Caco-2 (cell line): ENCODE measurements around the gene PDE11A. TPM values are rescaled to one million over a fixed set of nuclear protein-coding genes. Genes with fewer than 3 reads are reported as not detected.

Experiments
- BruUV-seq: library from RNA; stranded (reverse); fragments of 400-500 nt; replicated peaks from 2 replicates; lab custom pipeline; 2021; lab: Mats Ljungman, UMichigan
- CTCF ChIA-PET: fragments of 300-600 bp; sonication (Branson Sonifier 250); formaldehyde crosslinking; loops from one replicate; lab custom pipeline; 2022; ENCODE audit warnings: antibody characterized with exemption; lab: Charles Lee
- POLR2A ChIA-PET: fragments of 300-600 bp; sonication (Branson Sonifier 250); formaldehyde crosslinking; loops from one replicate; lab custom pipeline; 2022; ENCODE audit warnings: antibody characterized with exemption; lab: Charles Lee
- DNase-seq, 2 experiments: peaks; one replicate each; pipeline versions ENCODE4 v3.0.0 to v3.0.0-alpha.2; 2020 to 2022
- H3K27me3 ChIP-seq: replicated peaks from 2 replicates; pipeline ENCODE4 v1.6.0; 2011; ENCODE audit warnings: low read length; ENCODE audit not compliant: control insufficient read depth, insufficient read depth
- H3K36me3 ChIP-seq: 2 replicates; pipeline ENCODE4 v1.5.1; 2011; ENCODE audit warnings: low read length; ENCODE audit not compliant: control insufficient read depth, insufficient read depth
- H3K4me1 ChIP-seq: fragments of 250-450 bp; sonication (Bioruptor Pico); 2 replicates; pipeline ENCODE4 v1.5.1; 2020; ENCODE audit warnings: mild to moderate bottlenecking
- H3K4me3 ChIP-seq: 2 replicates; pipeline ENCODE4 v1.5.1; 2011; ENCODE audit warnings: low read depth, mild to moderate bottlenecking, control low read depth, low read length
- H3K9me3 ChIP-seq: fragments of 250-450 bp; sonication (Bioruptor Pico); 2 replicates; pipeline ENCODE4 v1.5.1; 2020; ENCODE audit warnings: mild to moderate bottlenecking, moderate library complexity
- H3K27ac Mint-ChIP-seq: one replicate; pipeline ENCODE4 v1.8.0; 2022; ENCODE audit warnings: mixed read lengths; ENCODE audit not compliant: unreplicated experiment
- H3K27me3 Mint-ChIP-seq: one replicate; pipeline ENCODE4 v1.8.0; 2022; ENCODE audit warnings: mixed read lengths; ENCODE audit not compliant: insufficient read depth, unreplicated experiment
- H3K36me3 Mint-ChIP-seq: one replicate; pipeline ENCODE4 v1.8.0; 2022; ENCODE audit warnings: mild to moderate bottlenecking, mixed read lengths; ENCODE audit not compliant: insufficient read depth, unreplicated experiment
- H3K4me1 Mint-ChIP-seq: one replicate; pipeline ENCODE4 v1.8.0; 2022; ENCODE audit warnings: low read depth, mixed read lengths; ENCODE audit not compliant: unreplicated experiment
- H3K4me3 Mint-ChIP-seq: one replicate; pipeline ENCODE4 v1.8.0; 2022; ENCODE audit warnings: mild to moderate bottlenecking, moderate library complexity, mixed read lengths; ENCODE audit not compliant: unreplicated experiment
- H3K9me3 Mint-ChIP-seq: one replicate; pipeline ENCODE4 v1.8.0; 2022; ENCODE audit warnings: mixed read lengths; ENCODE audit not compliant: unreplicated experiment
- intact Hi-C: fragments of 100-400 bp; cut with micrococcal nuclease; formaldehyde crosslinking; loops from one replicate; pipeline ENCODE4 v1.10.0; 2022; ENCODE audit not compliant: unreplicated experiment
- total RNA-seq: library from RNA; stranded (reverse); gene quantifications from 2 replicates; pipeline ENCODE4 v1.2.3, GENCODE V29; 2022
- TF ChIP-seq, protein P1 (sequence below), 2 experiments: fragments of 200-600 bp in 1 of 2; IDR thresholded peaks; 1 replicate in 1 of 2; 2 replicates in 1 of 2; pipeline versions ENCODE4 v1.5.1 to v1.8.0; 2011 to 2022; ENCODE audit warnings: antibody characterized with exemption in 1 of 2, control low read depth in 1 of 2, inconsistent platforms in 1 of 2, low read depth in 1 of 2, low read length in 1 of 2, mild to moderate bottlenecking in 1 of 2, moderate library complexity in 1 of 2; ENCODE audit not compliant: insufficient read depth in 1 of 2, severe bottlenecking in 1 of 2, unreplicated experiment in 1 of 2

Gene PDE11A
- total RNA-seq, 1 experiment from 2014 or later, result 0.25 TPM

DNA sequence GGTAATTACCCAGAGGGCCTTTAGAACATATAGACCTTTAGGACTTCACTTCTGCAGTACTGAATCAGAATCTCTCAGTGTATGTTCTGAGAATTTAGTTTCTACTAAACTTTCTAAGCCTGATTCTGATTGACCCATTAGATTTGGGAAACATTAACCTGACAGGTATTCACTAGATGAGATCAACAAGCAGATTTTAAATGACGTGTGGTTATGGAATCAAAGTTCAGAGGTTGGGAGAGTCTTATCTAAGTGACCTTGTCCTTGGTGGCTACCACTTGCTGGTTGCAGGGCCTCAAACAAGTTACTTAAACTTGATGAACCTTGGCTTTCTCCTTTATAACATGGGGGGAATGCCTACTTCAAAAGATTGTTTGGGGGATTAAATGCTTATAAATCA lies 198.7 kb downstream of the PDE11A start:
- Mint-ChIP-seq H3K4me3 (no peak overlapping the region), H3K9me3 (no peaks in the 10 kb centered on the region), H3K4me1 (peaks cover 6% of the 10 kb centered on the region), H3K36me3 (no peaks in the 10 kb centered on the region), H3K27me3 (peaks cover 3% of the 10 kb centered on the region), H3K27ac (no peak overlapping the region)
- DNase-seq, result no peak
- intact Hi-C loops, result no loop called here
- Histone ChIP-seq H3K27me3 (no peaks in the 10 kb centered on the region; the same call in 1 of the 2 replicates), H3K36me3 (no peaks in the 10 kb centered on the region), H3K4me3 (no peak overlapping the region), H3K9me3 (no peaks in the 10 kb centered on the region), H3K4me1 (no peaks in the 10 kb centered on the region)
- ChIA-PET POLR2A (no interaction called here), CTCF (no interaction called here)
- BruUV-seq, result no TSS peak
- TF ChIP-seq, protein P1, sequence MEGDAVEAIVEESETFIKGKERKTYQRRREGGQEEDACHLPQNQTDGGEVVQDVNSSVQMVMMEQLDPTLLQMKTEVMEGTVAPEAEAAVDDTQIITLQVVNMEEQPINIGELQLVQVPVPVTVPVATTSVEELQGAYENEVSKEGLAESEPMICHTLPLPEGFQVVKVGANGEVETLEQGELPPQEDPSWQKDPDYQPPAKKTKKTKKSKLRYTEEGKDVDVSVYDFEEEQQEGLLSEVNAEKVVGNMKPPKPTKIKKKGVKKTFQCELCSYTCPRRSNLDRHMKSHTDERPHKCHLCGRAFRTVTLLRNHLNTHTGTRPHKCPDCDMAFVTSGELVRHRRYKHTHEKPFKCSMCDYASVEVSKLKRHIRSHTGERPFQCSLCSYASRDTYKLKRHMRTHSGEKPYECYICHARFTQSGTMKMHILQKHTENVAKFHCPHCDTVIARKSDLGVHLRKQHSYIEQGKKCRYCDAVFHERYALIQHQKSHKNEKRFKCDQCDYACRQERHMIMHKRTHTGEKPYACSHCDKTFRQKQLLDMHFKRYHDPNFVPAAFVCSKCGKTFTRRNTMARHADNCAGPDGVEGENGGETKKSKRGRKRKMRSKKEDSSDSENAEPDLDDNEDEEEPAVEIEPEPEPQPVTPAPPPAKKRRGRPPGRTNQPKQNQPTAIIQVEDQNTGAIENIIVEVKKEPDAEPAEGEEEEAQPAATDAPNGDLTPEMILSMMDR (IDR thresholded peaks at IDR 0.05; ENCODE audit: insufficient read depth in 1 of 2, low read depth in 1 of 2, low read length in 1 of 2, severe bottlenecking in 1 of 2, unreplicated experiment in 1 of 2), result no peak

DNA sequence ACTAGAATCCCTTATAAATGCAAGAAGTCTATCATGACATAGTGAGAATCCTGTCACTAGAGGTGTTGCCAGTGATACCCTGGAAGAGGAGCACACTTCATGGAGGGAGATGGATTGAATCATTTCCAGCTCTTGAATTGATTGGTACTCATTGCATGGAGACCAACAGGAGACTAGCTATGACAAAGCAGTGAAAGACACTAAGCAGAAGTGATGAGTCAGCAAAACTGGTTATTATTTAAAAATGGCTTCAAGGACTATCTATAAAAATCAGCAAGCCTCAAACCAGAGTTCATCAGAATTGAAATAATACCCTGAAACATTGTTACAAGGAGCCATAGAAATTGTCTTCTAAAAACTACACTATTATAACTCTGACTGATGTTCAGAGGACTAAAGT lies 200.3 kb downstream of the PDE11A start:
- no TSS peak for BruUV-seq
- H3K27ac Mint-ChIP-seq, result no peak overlapping the region
- H3K27me3 Mint-ChIP-seq, result peaks cover 3% of the 10 kb centered on the region
- Histone ChIP-seq H3K36me3 (no peaks in the 10 kb centered on the region), H3K4me3 (no peak overlapping the region), H3K9me3 (no peaks in the 10 kb centered on the region), H3K27me3 (no peaks in the 10 kb centered on the region; the same call in 1 of the 2 replicates), H3K4me1 (no peaks in the 10 kb centered on the region)
- intact Hi-C loops, result no loop called here
- no peaks in the 10 kb centered on the region for H3K36me3 Mint-ChIP-seq
- no peak overlapping the region for H3K4me3 Mint-ChIP-seq
- H3K9me3 Mint-ChIP-seq, result no peaks in the 10 kb centered on the region
- TF ChIP-seq, protein P1 (IDR thresholded peaks at IDR 0.05; ENCODE audit: insufficient read depth in 1 of 2, low read depth in 1 of 2, low read length in 1 of 2, severe bottlenecking in 1 of 2, unreplicated experiment in 1 of 2), result no peak
- POLR2A ChIA-PET, result no interaction called here
- no peak for DNase-seq
- H3K4me1 Mint-ChIP-seq, result peaks cover 6% of the 10 kb centered on the region
- CTCF ChIA-PET, result no interaction called here

DNA sequence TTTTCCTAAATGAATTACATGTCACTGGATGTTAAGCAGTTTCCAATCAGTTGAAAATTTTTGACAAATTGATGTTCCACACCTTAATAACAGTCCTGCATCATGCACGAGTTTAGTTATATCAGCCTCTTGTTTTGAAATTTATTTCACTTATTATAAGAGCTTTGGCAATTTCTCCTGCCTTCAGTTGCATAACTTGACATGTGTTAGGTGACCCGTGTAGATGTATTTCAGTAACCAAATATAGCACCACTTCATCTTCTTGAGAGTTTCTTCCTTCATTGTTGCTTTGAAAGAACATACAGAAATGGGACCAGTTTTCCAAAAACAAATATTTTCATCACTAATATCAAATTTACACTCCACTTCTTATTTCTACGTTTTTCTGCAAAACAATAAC lies 202.7 kb downstream of the PDE11A start:
- no peak for DNase-seq
- TF ChIP-seq, protein P1 (IDR thresholded peaks at IDR 0.05; ENCODE audit: insufficient read depth in 1 of 2, low read depth in 1 of 2, low read length in 1 of 2, severe bottlenecking in 1 of 2, unreplicated experiment in 1 of 2), result no peak
- POLR2A ChIA-PET, result no interaction called here
- Mint-ChIP-seq H3K9me3 (no peaks in the 10 kb centered on the region), H3K27ac (no peak overlapping the region), H3K27me3 (peaks cover 3% of the 10 kb centered on the region), H3K4me3 (no peak overlapping the region), H3K36me3 (no peaks in the 10 kb centered on the region), H3K4me1 (no peaks in the 10 kb centered on the region)
- H3K36me3 ChIP-seq, result no peaks in the 10 kb centered on the region
- no peak overlapping the region for H3K4me3 ChIP-seq
- H3K27me3 ChIP-seq, result no peaks in the 10 kb centered on the region; the same call in 1 of the 2 replicates
- CTCF ChIA-PET, result no interaction called here
- no peaks in the 10 kb centered on the region for H3K9me3 ChIP-seq
- BruUV-seq, result no TSS peak
- intact Hi-C loops, result no loop called here
- no peaks in the 10 kb centered on the region for H3K4me1 ChIP-seq
